Esophagus squamous epithelium (tissue), 5 donors: ENCODE results near the gene OBSCN. TPM values are rescaled to one million over a fixed set of nuclear protein-coding genes. Genes with fewer than 3 reads are reported as not detected.

Experiments
- DNase-seq: peaks from one replicate; lab custom pipeline; 2025; lab: John Stamatoyannopoulos, UW
- H3K27ac ChIP-seq, 4 donors: fragments of 200-600 bp; sonication (generic); one replicate each; pipeline ENCODE4 v1.5.1; 2016 to 2019; ENCODE audit warnings: mild to moderate bottlenecking in 1 of 4
- H3K27me3 ChIP-seq, 4 donors: fragments of 200-600 bp; sonication (generic); 1 replicate in 3 of 4; 2 replicates in 1 of 4; pipeline versions ENCODE4 v1.5.1 to v1.6.0; 2017 to 2021; ENCODE audit warnings: antibody characterized with exemption in 1 of 4
- H3K36me3 ChIP-seq, 3 donors: fragments of 200-600 bp; sonication (generic); one replicate each; pipeline ENCODE4 v1.5.1; 2016 to 2019
- H3K4me1 ChIP-seq, 3 donors: fragments of 200-600 bp; sonication (generic); one replicate each; pipeline ENCODE4 v1.5.1; 2017 to 2019
- H3K4me3 ChIP-seq, 4 donors: fragments of 200-600 bp; sonication (generic); 1 replicate in 3 of 4; 2 replicates in 1 of 4; pipeline ENCODE4 v1.5.1; 2016 to 2019; ENCODE audit warnings: mild to moderate bottlenecking in 2 of 4, moderate library complexity in 1 of 4
- H3K9me3 ChIP-seq, 3 donors: fragments of 200-600 bp; sonication (generic); one replicate each; pipeline ENCODE4 v1.5.1; 2016 to 2019
- POLR2A ChIP-seq, 4 donors: fragments of 450-650 bp; IDR thresholded peaks; one replicate each; pipeline ENCODE4 v1.6.1; 2017; ENCODE audit warnings: antibody characterized with exemption in 4 of 4, mild to moderate bottlenecking in 4 of 4, moderate library complexity in 3 of 4
- WGBS, 2 donors: methylation state at CpG; one replicate each; pipeline ENCODE4 v1.1.5; 2018; 5-methylcytosine and 5-hydroxymethylcytosine counted together
- intact Hi-C: fragments of 100-400 bp; cut with DNase I; formaldehyde crosslinking; loops from one replicate; pipeline ENCODE4 v1.15.0; 2022
- total RNA-seq, 4 donors: library from RNA; depleted of rRNA; stranded (reverse); fragments of >200 nt; gene quantifications; one replicate each; pipeline ENCODE4 v1.1.0, GENCODE V29; 2016
- TF ChIP-seq, protein P1 (sequence below), 6 experiments: fragments of 450-650 bp in 4 of 6; fragments of 200-600 bp in 2 of 6; sonication (generic) in 2 of 6; IDR thresholded peaks; one replicate each; pipeline ENCODE4 v1.5.1; 2016 to 2019; ENCODE audit warnings: antibody characterized with exemption in 6 of 6, mild to moderate bottlenecking in 4 of 6, moderate library complexity in 4 of 6
- donor health status: DM: yes; HTN: yes; CAD: no.

OBSCN gene
- total RNA-seq, 4 donors from 2014 or later, result 4.0 to 53.2 (median 13.8) TPM

DNA sequence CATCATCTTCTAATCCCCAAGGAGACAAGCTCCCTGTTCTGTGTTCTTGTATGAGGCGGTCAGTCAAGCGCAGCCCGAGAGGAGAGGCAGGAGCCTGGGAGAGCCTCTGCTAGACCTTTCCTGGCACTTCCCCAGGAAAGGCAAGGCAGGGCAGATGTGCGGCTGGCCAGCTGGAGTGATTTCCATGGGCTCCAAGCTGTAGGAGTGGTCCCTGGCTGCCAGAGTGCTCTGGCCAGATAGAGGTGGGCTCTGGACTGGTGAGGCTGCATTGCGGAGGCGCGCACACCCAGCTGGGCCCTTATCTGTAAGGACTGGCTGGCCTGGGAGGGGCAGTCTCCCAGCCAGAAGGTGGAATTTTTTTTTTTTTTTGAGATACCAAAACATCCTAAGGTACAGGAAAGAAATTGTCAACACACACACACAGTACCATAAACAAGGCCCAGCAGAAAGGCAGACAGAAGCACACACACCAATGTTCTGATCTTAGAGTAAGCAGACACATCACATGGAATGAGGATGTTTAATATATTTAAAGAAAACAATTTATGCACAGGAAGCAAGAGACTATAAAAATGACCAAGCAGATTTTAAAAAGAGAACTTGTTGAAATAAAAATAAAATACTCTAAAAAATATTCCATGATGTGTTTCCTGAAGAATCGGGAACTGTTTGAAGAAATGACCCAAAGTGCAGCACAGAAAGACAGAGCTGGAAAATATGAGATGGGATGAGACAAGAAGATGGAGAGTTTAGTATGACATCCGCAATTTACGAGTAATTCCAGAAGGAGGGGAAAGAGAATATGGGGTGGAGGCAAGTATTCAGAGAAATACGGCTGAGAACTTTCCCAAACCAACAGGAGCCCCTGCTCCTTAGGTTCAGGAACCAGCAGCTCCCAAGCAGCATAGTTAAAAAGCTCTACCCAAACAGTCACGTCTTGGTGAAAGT, 28.8 kb upstream of the OBSCN start:
- TF ChIP-seq POLR2A (IDR thresholded peaks at IDR 0.05), result no peak
- TF ChIP-seq, protein P1, sequence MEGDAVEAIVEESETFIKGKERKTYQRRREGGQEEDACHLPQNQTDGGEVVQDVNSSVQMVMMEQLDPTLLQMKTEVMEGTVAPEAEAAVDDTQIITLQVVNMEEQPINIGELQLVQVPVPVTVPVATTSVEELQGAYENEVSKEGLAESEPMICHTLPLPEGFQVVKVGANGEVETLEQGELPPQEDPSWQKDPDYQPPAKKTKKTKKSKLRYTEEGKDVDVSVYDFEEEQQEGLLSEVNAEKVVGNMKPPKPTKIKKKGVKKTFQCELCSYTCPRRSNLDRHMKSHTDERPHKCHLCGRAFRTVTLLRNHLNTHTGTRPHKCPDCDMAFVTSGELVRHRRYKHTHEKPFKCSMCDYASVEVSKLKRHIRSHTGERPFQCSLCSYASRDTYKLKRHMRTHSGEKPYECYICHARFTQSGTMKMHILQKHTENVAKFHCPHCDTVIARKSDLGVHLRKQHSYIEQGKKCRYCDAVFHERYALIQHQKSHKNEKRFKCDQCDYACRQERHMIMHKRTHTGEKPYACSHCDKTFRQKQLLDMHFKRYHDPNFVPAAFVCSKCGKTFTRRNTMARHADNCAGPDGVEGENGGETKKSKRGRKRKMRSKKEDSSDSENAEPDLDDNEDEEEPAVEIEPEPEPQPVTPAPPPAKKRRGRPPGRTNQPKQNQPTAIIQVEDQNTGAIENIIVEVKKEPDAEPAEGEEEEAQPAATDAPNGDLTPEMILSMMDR (IDR thresholded peaks at IDR 0.05), result no peak
- H3K4me3 ChIP-seq, result no peak overlapping the region
- intact Hi-C loops, result no loop called here
- 71 to 80% methylated on average over 11 of the region's 12 CpGs for WGBS, 2 donors
- peaks cover 0 to 7% (median 0%) of the 10 kb centered on the region in 3 donors for H3K4me1 ChIP-seq
- H3K27ac ChIP-seq, result peak overlapping the region in 1 of 4 donors; percentile 42
- no peaks in the 10 kb centered on the region for H3K9me3 ChIP-seq
- H3K36me3 ChIP-seq, result peaks cover 0 to 27% (median 0%) of the 10 kb centered on the region in 3 donors
- DNase-seq, result no peak
- no peaks in the 10 kb centered on the region for H3K27me3 ChIP-seq

DNA sequence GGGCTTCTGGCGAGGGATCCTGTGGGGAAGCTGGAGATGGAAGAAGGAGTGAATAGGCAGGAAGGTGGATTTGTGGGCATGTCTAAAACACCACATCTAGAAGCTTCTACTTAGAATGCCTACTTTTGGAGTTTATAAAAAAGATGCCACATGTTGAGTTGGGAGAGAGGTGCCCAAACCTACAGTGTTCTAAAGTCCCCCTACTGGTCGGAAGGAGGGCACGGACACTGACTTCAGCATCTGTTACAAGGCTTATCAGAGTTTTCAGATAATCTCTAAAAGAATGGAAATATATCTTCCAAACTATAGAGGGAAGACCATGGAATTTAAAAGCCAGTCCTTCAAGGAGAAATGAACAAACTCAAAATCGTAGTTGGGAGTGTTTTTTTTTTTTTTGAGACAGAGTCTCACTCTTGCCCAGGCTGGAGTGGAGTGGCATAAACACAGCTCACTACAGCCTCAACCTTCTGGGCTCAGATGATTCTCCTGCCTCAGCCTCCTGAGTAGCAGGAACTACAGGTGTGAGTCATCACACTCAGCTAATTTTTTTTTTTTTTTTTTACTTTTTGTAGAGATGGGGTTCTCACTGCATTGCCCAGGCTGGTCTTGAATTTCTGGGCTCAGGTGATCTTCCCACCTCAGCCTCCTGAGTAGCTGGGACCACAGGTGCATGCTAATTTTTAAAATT, 27.4 kb upstream of the OBSCN start:
- intact Hi-C loops, result no loop called here
- WGBS, 2 donors, result 49 to 58% methylated on average over 4 of the region's 4 CpGs
- no peak for DNase-seq

DNA sequence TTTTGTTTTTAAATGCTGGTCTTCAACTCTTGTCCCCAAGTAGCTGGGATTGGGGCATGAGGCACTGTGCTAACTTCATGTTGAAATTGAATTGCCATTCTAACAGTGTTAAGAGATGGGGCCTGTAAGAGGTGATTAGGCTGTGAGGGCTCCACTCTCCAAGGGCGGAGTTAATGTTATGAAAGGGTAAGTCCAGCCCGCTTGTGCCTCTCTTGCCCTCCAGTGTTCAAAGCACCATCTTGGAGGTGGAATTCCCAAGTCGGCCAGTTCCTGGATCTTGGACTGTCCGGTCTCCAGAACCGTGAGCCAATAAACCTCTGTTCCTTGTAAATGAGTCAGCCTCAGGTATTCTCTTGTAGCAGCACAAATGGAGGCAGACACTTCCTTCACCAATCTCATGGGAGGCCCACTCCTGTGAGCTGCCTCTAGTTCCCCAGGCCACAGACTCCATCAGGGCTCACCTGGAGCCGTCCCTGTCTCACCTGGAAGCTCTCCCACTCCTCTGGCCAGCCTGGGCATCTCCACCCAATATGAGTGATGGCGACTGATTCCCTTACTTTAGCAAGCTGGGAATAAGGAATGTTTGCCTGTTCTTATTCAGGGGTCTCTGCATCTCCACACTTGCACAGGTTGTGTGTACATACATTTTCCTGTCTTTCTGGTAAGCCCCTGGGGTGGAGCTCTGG, 26.7 kb upstream of the OBSCN start:
- no peak overlapping the region for H3K27ac ChIP-seq
- H3K36me3 ChIP-seq, result peaks cover 0 to 10% (median 0%) of the 10 kb centered on the region in 3 donors
- no peaks in the 10 kb centered on the region for H3K27me3 ChIP-seq
- no peak overlapping the region for H3K4me3 ChIP-seq
- DNase-seq, result no peak
- intact Hi-C loops, result no loop called here
- WGBS, 2 donors, result 87 to 92% methylated on average over 5 to 6 of the region's 7 CpGs
- TF ChIP-seq, protein P1 (IDR thresholded peaks at IDR 0.05), result no peak
- no peak for TF ChIP-seq POLR2A (IDR thresholded peaks at IDR 0.05)
- H3K4me1 ChIP-seq, result no peaks in the 10 kb centered on the region
- H3K9me3 ChIP-seq, result no peaks in the 10 kb centered on the region

More for the DNA sequence above, 27.4 kb upstream of the OBSCN start:
- TF ChIP-seq, protein P1 (IDR thresholded peaks at IDR 0.05), result peak in 2 of 6 experiments; percentile 20 to 30
- no peak for TF ChIP-seq POLR2A (IDR thresholded peaks at IDR 0.05)
- no peaks in the 10 kb centered on the region for H3K27me3 ChIP-seq
- no peaks in the 10 kb centered on the region for H3K4me1 ChIP-seq
- H3K4me3 ChIP-seq, result no peak overlapping the region
- H3K27ac ChIP-seq, result no peak overlapping the region
- H3K9me3 ChIP-seq, result no peaks in the 10 kb centered on the region
- peaks cover 0 to 17% (median 0%) of the 10 kb centered on the region in 3 donors for H3K36me3 ChIP-seq

DNA sequence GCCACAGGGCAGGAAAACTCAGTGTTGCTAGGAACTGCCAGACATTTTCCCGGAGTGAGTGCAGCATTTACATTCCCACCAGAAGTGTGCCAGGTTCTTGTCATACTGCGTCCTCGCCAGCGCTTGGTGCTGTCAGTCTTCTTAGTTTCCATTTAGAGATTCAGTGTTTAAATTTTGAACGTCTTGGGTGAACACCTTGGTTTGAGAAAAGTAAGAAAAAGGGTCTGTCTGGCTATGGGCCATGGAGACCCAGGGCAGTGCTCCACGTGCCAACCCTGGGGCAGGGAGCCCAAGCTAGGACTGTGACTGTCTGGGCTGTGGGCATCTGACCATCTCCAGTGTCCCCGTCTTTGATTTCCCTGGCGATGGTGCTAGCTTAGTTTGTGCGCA, 26.2 kb upstream of the OBSCN start:
- TF ChIP-seq, protein P1 (IDR thresholded peaks at IDR 0.05), result no peak
- no peak for TF ChIP-seq POLR2A (IDR thresholded peaks at IDR 0.05)
- Histone ChIP-seq H3K27me3 (no peaks in the 10 kb centered on the region), H3K36me3 (peaks cover 0 to 6% (median 0%) of the 10 kb centered on the region in 3 donors), H3K4me1 (no peaks in the 10 kb centered on the region), H3K4me3 (no peak overlapping the region), H3K9me3 (no peaks in the 10 kb centered on the region), H3K27ac (no peak overlapping the region)
- DNase-seq, result no peak
- WGBS, 2 donors, result 91 to 96% methylated on average over 8 to 9 of the region's 9 CpGs
- intact Hi-C loops, result no loop called here
